ENCODE measurements around the gene RNF2.

Gene RNF2

DNA sequence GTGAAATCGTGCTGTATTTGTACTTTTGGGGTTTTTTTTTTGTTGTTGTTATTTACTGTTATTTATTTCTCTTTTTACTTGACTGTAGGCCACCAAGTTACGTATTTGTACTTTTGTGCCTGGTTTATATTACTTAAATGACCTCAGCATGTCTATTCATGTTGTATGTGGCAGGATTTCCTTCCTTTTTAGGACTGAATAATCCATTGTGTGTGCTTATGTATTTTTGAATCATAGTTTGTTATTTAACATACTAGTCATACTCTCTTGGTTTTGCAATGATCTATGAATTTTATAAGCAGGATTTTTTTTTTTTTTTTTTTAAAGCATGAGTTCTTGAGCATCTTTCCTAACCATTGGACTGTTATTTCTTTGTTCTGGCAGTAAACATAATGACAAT lies 51.2 kb downstream of the RNF2 start:
- no peak for DNase-seq

DNA sequence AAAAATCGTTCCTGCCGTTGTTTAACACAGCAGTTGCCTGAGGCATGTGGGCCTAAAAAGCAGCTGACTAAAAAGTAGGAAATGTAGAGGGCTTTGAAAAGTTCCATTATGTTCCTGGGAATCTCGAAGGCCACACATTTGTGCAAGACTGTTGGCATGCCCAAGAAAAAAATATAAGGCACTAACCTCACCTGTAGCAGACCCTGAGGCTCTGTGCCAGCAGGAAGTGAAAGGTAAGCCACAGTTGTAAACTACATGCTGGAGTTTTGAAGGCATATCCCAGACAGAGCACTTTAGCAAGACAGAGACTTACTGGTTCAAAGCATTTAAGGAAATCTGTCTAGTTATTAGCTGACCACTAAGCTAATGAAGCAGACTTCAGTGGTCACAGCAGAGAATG lies 58.7 kb downstream of the RNF2 start:
- DNase-seq, result no peak

- DNase-seq, result no peak
These were observed 59.8 kb downstream of the RNF2 start for GRCh38 chr1:185105121-185105520.

DNA sequence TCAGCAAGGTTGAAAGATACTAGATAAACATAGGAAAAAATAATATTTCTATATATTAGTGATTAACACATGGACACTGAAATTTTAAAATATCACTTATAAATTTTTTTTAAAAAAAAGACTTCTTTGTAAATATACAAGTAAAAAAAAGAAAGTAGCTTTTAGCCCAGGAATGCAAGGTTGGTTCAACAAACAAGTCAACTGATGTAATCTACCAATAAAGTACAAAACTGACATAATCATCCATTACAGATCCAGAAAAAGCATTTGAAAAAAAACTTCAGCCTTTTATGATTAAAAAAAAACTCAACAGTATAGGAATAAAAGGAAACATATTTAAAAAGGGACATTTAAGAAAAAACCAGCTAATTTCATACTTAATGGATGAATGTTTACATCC lies 63.0 kb downstream of the RNF2 start:
- no peak for DNase-seq

DNA sequence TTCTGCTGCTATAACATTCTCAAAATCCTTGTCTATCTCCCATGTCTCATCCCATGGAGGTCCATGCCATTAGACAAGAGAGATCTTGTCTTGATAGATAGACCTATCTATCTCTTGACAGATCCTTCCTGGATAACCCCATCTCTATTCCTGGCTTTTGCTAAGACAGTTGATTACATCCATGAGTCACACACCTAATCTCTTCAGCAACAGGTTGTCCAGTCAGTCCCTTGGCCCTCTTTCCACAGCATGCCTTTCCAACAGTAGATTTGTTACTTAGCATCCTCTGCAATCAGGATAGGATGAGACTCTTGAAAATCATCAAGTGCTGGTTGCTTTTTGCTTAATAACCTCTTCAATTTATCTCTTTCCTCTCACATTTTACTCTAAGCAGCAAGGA lies 64.8 kb downstream of the RNF2 start:
- no peak for DNase-seq

GRCh38 chr1:185111873-185112272 lies 66.5 kb downstream of the RNF2 start:
- DNase-seq, result no peak

GRCh38 chr1:185112356-185112755 lies 67.0 kb downstream of the RNF2 start:
- no peak for DNase-seq

DNA sequence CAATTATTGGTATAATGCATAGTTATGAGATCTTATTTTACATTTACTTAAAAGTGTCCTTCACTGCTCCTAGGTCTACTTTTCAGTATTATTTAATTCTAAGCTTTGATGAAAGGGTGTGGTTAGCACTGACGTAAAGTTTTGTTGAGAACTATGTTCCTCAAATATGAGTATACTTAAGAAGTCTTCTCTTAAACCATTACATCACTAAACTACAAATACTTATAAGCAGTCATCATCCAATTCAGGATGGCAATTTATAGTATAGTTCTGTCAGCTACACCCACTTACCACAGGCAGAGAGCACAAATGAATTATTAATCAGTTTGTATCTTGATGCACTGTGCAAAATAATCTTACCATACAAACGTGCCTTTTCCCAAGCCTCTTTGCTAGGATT lies 84.3 kb downstream of the RNF2 start:
- DNase-seq, result no peak

DNA sequence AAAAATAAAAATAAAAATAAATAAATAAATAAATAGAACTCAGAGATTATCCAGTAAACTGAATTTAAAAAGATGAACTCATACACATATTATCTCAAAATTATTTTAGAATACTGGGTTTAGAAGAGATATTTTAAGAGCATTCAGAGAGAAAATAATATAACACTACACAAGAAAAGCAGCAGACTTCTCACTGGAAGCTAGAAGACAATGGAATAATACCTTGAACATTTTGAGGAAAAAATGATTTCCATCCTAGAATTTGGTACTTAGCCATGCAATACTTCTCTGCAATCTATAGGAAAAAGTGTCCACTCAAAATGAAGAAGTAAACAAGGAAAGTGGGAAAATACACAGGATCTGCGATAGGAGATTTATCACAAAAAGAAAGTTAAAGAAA lies 87.2 kb downstream of the RNF2 start:
- no peak for DNase-seq

DNA sequence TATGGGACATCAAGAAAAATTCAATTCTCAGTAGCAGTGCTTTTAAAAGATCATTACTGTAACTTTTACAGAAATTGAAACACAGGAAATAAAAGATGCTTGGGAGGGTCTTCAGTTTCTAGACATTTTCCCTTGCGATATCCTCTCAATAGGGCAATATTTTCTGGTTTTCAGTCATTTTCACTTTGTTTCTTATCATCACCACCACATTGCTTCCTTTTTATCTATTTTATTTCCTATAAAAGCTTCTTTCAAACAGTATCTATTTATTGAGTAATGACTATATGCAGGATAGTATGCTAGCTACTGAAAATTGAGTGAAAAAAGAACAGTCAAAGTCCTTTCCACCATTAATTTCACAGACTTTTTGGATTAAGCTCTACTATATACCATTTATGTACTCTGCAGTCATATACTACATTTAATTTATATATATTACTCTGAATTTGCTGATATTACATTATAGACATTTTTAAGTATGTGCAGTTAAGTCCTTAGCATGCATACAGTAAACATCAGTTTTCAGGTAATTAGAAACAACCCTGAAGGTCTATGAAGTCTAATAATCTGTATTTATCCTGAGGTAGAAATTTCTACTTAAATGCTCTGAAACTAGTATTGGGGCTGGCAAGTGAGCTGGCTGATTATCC lies 92.7 kb downstream of the RNF2 start:
- no peak for DNase-seq

- no peak for DNase-seq
These were observed 93.9 kb downstream of the RNF2 start for GRCh38 chr1:185139246-185139645.

- DNase-seq, result no peak
These were observed 98.9 kb downstream of the RNF2 start for GRCh38 chr1:185144233-185144632.

GRCh38 chr1:185151215-185151614 lies 105.9 kb downstream of the RNF2 start:
- no peak for DNase-seq
